Transverse colon (tissue), 4 donors: ENCODE data around the gene FAM20C.

Source experiments
- CTCF ChIP-seq, 5 experiments: fragments of 200-600 bp in 3 of 5; fragments of 450-650 bp in 2 of 5; sonication (generic) in 3 of 5; IDR thresholded peaks; 1 replicate in 2 of 5; 2 replicates in 3 of 5; pipeline ENCODE4 v1.5.1; 2016 to 2017; ENCODE audit warnings: antibody characterized with exemption in 5 of 5, inconsistent platforms in 3 of 5, mild to moderate bottlenecking in 2 of 5, moderate library complexity in 1 of 5
- POLR2A ChIP-seq: fragments of 450-650 bp; IDR thresholded peaks from one replicate; pipeline ENCODE4 v1.6.1; 2016; ENCODE audit warnings: antibody characterized with exemption, mild to moderate bottlenecking, moderate library complexity
- POLR2AphosphoS5 ChIP-seq, 3 donors: sonication (generic); formaldehyde crosslinking; IDR thresholded peaks; one replicate each; pipeline ENCODE4 v1.6.1; 2016; ENCODE audit warnings: antibody characterized with exemption in 3 of 3

- TF ChIP-seq CTCF (IDR thresholded peaks at IDR 0.05) (no peak), POLR2AphosphoS5 (IDR thresholded peaks at IDR 0.05) (no peak), POLR2A (no peak)
Observed at GRCh38 chr7:272631-273030, 80.3 kb downstream of the FAM20C start.
